ENCODE data around the gene NDST1.

The NDST1 gene

DNA sequence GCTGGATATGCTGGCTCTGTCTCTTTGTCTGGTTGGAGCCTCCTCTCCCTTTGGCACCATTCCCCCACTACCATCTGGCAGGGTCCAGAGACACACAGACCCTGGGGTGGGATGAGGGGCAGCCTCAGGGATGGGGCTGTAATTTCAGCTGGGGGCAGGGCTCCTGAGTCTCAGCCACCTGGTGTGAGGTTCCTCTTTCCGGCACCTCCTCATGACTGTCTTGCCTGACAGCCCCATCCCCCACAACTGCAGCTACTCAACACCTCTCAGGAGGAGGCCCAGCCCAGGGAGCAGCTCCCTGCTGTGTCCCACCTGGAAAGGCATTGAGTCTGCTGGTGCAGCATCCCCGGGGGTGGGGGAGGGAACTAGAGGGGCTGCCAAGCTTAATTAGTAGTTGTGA, 46.7 kb upstream of the NDST1 start:
- Histone ChIP-seq H2AFZ (ENCODE audit: low read depth, low read length) (no peak overlapping the region), H3K9me3 (ENCODE audit: insufficient read depth, low read length, severe bottlenecking) (no peaks in the 10 kb centered on the region), H3K4me2 (ENCODE audit: insufficient read depth, low read length) (no peak overlapping the region), H3K27me3 (ENCODE audit: insufficient read depth, low read length, poor library complexity) (no peaks in the 10 kb centered on the region), H3K4me1 (ENCODE audit: insufficient read depth, low read length) (peaks cover 17% of the 10 kb centered on the region), H3K79me2 (ENCODE audit: insufficient read depth, low read length) (no peaks in the 10 kb centered on the region), H4K20me1 (ENCODE audit: insufficient read depth, low read length) (no peaks in the 10 kb centered on the region), H3K27ac (ENCODE audit: low read length) (no peak overlapping the region), H3K4me3 (ENCODE audit: low read depth in 1 of 2, low read length in 2 of 2) (no peak overlapping the region), H3K36me3 (ENCODE audit: insufficient read depth, low read length) (no peaks in the 10 kb centered on the region), H3K9ac (ENCODE audit: low read depth, low read length) (no peak overlapping the region)
- TF ChIP-seq EZH2 (IDR thresholded peaks at IDR 0.05; ENCODE audit: borderline replicate concordance, low read depth, low read length, severe bottlenecking) = no peak
- TF ChIP-seq, protein P1, sequence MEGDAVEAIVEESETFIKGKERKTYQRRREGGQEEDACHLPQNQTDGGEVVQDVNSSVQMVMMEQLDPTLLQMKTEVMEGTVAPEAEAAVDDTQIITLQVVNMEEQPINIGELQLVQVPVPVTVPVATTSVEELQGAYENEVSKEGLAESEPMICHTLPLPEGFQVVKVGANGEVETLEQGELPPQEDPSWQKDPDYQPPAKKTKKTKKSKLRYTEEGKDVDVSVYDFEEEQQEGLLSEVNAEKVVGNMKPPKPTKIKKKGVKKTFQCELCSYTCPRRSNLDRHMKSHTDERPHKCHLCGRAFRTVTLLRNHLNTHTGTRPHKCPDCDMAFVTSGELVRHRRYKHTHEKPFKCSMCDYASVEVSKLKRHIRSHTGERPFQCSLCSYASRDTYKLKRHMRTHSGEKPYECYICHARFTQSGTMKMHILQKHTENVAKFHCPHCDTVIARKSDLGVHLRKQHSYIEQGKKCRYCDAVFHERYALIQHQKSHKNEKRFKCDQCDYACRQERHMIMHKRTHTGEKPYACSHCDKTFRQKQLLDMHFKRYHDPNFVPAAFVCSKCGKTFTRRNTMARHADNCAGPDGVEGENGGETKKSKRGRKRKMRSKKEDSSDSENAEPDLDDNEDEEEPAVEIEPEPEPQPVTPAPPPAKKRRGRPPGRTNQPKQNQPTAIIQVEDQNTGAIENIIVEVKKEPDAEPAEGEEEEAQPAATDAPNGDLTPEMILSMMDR (IDR thresholded peaks at IDR 0.05; ENCODE audit: borderline replicate concordance, extremely low read depth, low read length, poor library complexity, severe bottlenecking) = no peak
- no peak for DNase-seq
- ATAC-seq (ENCODE audit: insufficient read depth, low read depth) = no peak

DNA sequence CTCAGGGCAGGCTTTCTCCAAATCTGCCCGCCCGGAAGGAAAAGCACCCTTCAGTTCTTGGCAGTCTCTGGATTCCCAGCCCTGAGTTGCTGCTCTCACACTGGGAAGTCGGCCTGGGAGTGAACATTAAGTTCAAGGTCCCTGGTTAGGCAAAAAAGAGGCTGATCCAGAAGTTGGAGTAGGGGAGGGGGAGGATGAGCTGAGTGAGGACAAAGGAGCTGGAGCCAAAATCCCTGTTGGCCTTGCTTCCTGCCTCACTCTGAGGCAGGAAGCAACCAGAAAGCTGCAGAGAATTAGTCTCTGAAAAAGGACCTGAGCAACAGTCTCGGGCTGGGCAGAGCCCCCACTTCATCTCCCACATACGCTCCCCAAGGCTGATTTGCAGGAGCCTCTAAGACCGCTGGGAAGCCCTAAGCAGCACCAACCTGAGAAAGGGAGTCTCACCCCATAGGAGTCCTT, 43.3 kb upstream of the NDST1 start:
- no peaks in the 10 kb centered on the region for H3K4me1 ChIP-seq (ENCODE audit: insufficient read depth, low read length)
- H4K20me1 ChIP-seq (ENCODE audit: insufficient read depth, low read length) = no peaks in the 10 kb centered on the region
- H3K4me3 ChIP-seq (ENCODE audit: low read depth in 1 of 2, low read length in 2 of 2) = no peak overlapping the region
- H3K9ac ChIP-seq (ENCODE audit: low read depth, low read length) = no peak overlapping the region
- H3K4me2 ChIP-seq (ENCODE audit: insufficient read depth, low read length) = no peak overlapping the region
- no peak for ATAC-seq (ENCODE audit: insufficient read depth, low read depth)
- H3K27me3 ChIP-seq (ENCODE audit: insufficient read depth, low read length, poor library complexity) = no peaks in the 10 kb centered on the region
- no peak for TF ChIP-seq EZH2 (IDR thresholded peaks at IDR 0.05; ENCODE audit: borderline replicate concordance, low read depth, low read length, severe bottlenecking)
- TF ChIP-seq, protein P1 (IDR thresholded peaks at IDR 0.05; ENCODE audit: borderline replicate concordance, extremely low read depth, low read length, poor library complexity, severe bottlenecking) = no peak
- no peaks in the 10 kb centered on the region for H3K36me3 ChIP-seq (ENCODE audit: insufficient read depth, low read length)
- H3K9me3 ChIP-seq (ENCODE audit: insufficient read depth, low read length, severe bottlenecking) = no peaks in the 10 kb centered on the region
- H3K27ac ChIP-seq (ENCODE audit: low read length) = no peak overlapping the region
- no peak for DNase-seq
- H2AFZ ChIP-seq (ENCODE audit: low read depth, low read length) = no peak overlapping the region
- no peaks in the 10 kb centered on the region for H3K79me2 ChIP-seq (ENCODE audit: insufficient read depth, low read length)

DNA sequence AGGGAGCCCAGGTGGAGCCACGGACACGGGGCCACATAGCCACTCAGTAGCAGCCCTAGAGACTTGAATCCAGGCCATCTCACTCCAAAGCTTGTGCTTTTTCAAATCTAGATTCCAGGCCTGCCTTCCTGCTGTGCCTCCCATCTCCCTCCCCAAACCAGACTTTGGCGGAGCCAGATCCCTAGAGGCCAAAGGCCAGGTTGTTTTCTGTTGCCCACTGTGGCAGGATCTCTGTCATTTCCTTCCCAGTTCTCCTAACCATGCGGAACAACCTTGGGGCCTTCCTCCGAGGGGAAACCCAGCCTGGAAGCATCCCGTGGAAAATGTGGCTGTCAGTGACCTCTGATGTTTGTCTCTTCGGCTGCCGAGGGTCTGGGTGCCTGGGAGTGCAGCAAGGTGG, 42.0 kb upstream of the NDST1 start:
- Histone ChIP-seq H2AFZ (ENCODE audit: low read depth, low read length) (no peak overlapping the region), H3K9ac (ENCODE audit: low read depth, low read length) (no peak overlapping the region), H3K9me3 (ENCODE audit: insufficient read depth, low read length, severe bottlenecking) (no peaks in the 10 kb centered on the region), H3K79me2 (ENCODE audit: insufficient read depth, low read length) (no peaks in the 10 kb centered on the region), H3K4me2 (ENCODE audit: insufficient read depth, low read length) (no peak overlapping the region), H3K4me3 (ENCODE audit: low read depth in 1 of 2, low read length in 2 of 2) (no peak overlapping the region), H3K36me3 (ENCODE audit: insufficient read depth, low read length) (no peaks in the 10 kb centered on the region), H3K27ac (ENCODE audit: low read length) (no peak overlapping the region), H3K4me1 (ENCODE audit: insufficient read depth, low read length) (no peaks in the 10 kb centered on the region), H3K27me3 (ENCODE audit: insufficient read depth, low read length, poor library complexity) (no peaks in the 10 kb centered on the region), H4K20me1 (ENCODE audit: insufficient read depth, low read length) (no peaks in the 10 kb centered on the region)
- no peak for ATAC-seq (ENCODE audit: insufficient read depth, low read depth)
- TF ChIP-seq, protein P1 (IDR thresholded peaks at IDR 0.05; ENCODE audit: borderline replicate concordance, extremely low read depth, low read length, poor library complexity, severe bottlenecking) = no peak
- no peak for TF ChIP-seq EZH2 (IDR thresholded peaks at IDR 0.05; ENCODE audit: borderline replicate concordance, low read depth, low read length, severe bottlenecking)
- no peak for DNase-seq

DNA sequence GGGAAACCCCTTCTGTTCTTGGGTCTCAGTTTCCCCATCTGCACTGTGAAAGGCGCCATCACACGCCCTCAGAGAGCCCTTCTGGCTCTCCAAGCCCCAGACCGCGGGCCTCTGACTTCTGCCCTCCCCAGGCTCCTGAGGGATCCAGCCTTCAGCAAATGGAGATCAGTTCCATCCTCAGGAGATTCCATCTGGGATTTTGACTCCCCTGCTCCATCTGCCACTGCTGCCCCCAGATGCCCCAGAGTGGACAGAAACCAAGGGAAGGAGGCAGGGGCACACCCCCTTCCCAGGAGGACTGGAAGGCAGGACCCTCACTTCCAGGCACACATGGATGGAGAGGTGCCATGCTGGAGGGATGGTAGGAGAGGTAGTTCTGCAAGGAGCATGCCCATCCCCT, 39.7 kb upstream of the NDST1 start:
- no peak overlapping the region for H3K9ac ChIP-seq (ENCODE audit: low read depth, low read length)

More for the DNA sequence above, 39.7 kb upstream of the NDST1 start:
- Histone ChIP-seq H4K20me1 (ENCODE audit: insufficient read depth, low read length) (no peaks in the 10 kb centered on the region), H3K4me3 (ENCODE audit: low read depth in 1 of 2, low read length in 2 of 2) (no peak overlapping the region), H3K36me3 (ENCODE audit: insufficient read depth, low read length) (no peaks in the 10 kb centered on the region), H3K27ac (ENCODE audit: low read length) (no peak overlapping the region), H3K9me3 (ENCODE audit: insufficient read depth, low read length, severe bottlenecking) (no peaks in the 10 kb centered on the region), H3K4me1 (ENCODE audit: insufficient read depth, low read length) (no peaks in the 10 kb centered on the region), H2AFZ (ENCODE audit: low read depth, low read length) (no peak overlapping the region), H3K4me2 (ENCODE audit: insufficient read depth, low read length) (no peak overlapping the region), H3K27me3 (ENCODE audit: insufficient read depth, low read length, poor library complexity) (no peaks in the 10 kb centered on the region), H3K79me2 (ENCODE audit: insufficient read depth, low read length) (no peaks in the 10 kb centered on the region)
- DNase-seq (no peak), ATAC-seq (ENCODE audit: insufficient read depth, low read depth) (no peak)
- TF ChIP-seq EZH2 (IDR thresholded peaks at IDR 0.05; ENCODE audit: borderline replicate concordance, low read depth, low read length, severe bottlenecking) = no peak
- TF ChIP-seq, protein P1 (IDR thresholded peaks at IDR 0.05; ENCODE audit: borderline replicate concordance, extremely low read depth, low read length, poor library complexity, severe bottlenecking) = no peak
